ENCODE measurements around the gene C16orf92. TPM values are rescaled to one million over a fixed set of nuclear protein-coding genes. Genes with fewer than 3 reads are reported as not detected.

The C16orf92 gene
- total RNA-seq, 1 donor from 2014 or later = not detected

GRCh38 chr16:29988346-29989075 lies 34.5 kb upstream of the C16orf92 start:
- no peak for DNase-seq (ENCODE audit: low spot score)

DNA sequence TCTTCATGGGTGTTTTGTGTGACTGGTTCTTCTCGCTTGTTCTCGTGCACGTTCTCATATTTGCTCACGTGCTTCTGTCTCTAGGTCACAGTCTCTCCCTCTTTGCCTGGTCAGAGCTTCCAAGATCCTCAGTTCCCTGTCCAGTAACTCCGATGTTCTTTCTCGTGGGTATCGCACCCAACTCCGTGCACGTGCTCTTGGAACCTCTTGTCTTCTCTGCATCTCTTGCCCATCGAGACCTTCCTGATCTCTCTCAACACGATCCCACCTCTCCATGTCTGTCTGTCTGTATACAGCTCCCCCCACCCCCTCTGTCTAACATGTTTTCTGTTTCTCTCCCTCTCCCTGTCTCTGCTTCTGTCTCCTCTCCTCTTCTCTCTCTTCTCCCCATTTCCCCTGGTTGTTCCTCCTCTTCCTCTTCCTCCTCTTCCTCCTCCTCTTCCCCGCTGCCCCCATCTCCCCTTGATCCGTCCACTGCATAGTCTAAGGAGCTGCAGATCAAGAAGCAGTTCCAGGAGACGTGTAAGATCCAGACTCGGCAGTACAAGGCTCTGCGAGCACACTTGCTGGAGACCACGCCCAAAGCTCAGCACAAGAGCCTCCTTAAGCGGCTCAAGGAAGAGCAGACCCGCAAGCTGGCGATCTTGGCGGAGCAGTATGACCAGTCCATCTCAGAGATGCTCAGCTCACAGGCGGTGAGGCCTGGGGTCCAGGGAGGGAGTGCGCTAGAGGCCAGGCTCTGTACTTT lies 33.7 kb upstream of the C16orf92 start:
- DNase-seq (ENCODE audit: low spot score) = no peak

DNA sequence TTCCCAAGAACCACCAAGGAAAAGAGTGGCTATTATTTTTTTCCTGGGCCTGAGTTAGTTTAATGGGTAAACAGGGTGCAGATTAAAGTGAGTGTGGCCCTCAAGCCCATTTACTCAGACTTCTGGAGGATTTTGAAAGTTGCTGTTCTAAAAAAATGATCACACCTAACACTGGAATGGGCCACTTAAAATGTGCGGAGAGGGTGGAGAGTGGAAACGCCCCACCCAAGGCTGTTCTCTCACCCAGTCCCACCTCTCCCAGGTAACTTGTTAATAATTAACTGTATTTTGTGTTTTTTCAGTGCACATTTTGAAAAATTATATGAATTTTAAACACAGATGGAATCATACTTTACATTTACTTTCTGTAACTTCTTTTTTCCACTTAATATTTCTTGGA lies 33.0 kb upstream of the C16orf92 start:
- DNase-seq (ENCODE audit: low spot score) = no peak

DNA sequence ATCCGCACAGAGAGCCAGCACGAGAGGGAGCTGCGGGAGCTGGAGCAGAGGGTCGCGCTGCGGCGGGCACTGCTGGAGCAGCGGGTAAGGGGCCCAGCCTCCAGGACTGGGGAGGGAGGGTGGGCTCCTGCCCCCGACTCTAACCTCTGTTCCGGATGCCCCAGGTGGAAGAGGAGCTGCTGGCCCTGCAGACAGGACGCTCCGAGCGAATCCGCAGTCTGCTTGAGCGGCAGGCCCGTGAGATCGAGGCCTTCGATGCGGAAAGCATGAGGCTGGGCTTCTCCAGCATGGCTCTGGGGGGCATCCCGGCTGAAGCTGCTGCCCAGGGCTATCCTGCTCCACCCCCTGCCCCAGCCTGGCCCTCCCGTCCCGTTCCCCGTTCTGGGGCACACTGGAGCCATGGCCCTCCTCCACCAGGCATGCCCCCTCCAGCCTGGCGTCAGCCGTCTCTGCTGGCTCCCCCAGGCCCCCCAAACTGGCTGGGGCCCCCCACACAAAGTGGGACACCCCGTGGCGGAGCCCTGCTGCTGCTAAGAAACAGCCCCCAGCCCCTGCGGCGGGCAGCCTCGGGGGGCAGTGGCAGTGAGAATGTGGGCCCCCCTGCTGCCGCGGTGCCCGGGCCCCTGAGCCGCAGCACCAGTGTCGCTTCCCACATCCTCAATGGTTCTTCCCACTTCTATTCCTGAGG lies 32.0 kb upstream of the C16orf92 start:
- no peak for DNase-seq (ENCODE audit: low spot score)

GRCh38 chr16:29991571-29991904 lies 31.5 kb upstream of the C16orf92 start:
- no peak for DNase-seq (ENCODE audit: low spot score)

DNA sequence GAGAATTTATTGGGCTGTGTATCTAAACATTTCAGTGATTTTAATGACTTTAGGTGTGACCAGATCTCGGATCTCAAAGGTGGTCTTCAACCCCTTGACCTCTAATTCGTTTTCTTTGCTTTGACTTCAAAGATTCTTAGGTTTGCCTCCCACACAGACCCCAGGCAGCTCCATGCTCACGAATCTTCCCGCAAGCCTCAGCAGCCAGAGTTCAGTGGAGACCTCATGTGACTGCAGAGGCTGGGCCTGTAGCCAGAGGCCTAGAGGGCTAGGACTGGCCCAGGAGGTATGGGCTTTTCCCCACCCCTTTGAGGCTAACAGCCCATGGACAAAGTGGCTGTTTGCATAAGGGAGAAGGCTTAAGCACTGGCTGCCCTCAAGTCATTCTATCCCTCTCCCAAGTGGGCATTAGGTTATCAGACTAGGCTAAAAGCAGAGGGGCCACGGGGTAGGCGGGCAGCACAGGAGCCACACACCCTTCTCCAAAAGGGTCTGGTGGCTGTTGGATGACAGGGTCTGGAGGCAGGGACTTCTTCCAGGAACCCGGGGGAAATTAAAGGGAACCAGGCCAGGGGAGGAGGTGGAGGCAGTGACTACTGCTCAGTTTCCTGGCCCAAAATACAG lies 30.5 kb upstream of the C16orf92 start:
- DNase-seq (ENCODE audit: low spot score) = no peak

GRCh38 chr16:29993191-29993902 lies 29.7 kb upstream of the C16orf92 start:
- DNase-seq (ENCODE audit: low spot score) = no peak

DNA sequence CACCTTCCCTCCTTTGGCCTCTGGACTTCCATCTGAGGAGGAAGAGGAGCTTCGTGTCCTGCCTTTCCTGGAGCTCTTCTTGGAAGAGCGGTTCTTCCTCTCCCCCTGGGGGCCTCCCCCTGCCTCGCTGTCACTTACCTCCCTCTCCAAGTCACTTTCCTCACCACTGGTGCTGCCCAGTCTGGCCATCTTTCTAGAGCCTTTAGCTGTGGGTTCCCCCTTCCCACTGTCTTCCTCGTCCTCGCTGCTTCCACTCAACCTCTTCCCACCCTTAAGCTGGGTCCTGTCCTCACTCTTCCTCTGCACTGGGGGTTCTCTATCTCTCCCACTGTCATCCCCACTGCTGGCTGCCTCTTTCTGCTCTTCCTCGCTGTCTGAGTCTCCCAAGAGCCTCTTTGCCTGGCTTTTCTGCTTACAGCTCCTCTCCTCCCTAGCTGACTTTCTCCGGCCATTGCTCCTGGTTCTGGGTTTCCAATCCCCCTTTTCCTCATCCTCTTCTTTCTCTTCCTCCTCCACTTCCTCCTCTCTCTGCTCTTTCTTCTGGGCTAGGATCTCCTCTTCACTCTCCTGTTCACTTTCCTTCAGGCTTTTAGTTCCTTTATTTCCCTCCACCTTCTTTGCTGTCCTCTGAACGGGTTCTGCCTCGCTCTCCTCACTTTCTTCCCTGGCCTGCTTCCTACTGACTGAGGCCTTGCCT lies 28.9 kb upstream of the C16orf92 start:
- no peak for DNase-seq (ENCODE audit: low spot score)

DNA sequence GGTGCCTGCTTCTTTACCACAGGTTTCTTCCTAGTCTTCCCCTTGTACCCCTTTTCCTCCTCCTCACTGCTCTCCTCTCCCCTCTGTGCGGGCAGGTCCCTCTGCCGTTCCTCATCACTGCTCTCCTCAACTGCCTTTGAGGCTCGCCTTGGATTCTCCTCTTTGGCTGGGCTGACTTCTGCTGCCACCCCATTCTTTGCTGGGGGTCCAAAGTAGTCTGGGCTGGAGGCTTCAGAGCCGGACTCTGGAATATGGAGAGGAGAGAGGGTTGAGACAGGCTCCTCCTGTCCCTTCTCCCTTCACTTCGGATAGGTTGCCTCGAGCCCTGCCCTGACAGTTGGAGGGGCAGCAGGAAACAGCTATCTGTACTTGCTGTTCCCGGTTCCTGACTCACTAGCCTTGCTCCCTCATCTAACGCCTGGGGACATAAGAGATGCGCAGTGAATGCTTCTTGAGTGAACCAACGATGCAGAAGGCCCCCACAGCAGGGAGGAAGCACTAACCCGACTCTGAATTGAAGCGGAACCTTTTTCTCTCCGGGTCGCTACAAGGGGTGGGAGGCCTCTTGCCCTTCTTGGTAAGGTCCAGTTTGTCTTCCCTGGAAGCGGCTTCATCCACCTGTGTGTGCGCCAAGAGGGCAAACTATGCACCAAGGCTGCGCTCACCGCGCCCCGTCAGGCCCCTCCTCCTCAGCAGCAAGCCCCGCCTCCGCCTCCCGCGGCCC lies 28.2 kb upstream of the C16orf92 start:
- no peak for DNase-seq (ENCODE audit: low spot score)

- DNase-seq (ENCODE audit: low spot score) = peak; percentile 96
Measured at GRCh38 chr16:29995324-29995910, 27.6 kb upstream of the C16orf92 start, which contains the start of gene HIRIP3. HIRIP3 (minus strand) TSS chr16:29995617; CDS start chr16:29995605, 12 bp downstream.

GRCh38 chr16:29995911-29996765 lies 26.9 kb upstream of the C16orf92 start, which contains the start of gene INO80E:
INO80E (plus strand) TSS chr16:29996241; CDS start chr16:29996311, 70 bp downstream.
- DNase-seq (ENCODE audit: low spot score) = peak; percentile 100

GRCh38 chr16:29996766-29997250 lies 26.2 kb upstream of the C16orf92 start:
- no peak for DNase-seq (ENCODE audit: low spot score)

DNA sequence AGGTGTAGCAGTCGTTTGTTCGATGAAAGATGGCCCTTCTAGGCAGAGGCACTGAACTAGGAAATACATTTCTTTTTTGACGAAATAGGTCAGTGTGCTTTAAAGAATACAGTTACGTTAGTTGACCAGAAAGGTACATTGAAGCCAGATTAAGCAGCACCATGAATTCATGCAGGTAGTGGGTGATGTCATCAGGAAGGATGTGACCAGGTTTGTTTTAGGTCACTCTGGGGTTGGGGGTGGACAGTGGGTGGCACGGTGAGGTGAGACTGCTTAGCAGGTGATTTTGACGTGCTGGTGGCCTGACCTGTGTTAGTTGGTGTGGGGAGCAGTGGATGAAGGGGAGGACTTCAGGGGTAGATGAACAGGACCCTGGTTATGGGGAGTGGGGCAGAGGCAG lies 23.4 kb upstream of the C16orf92 start:
- no peak for DNase-seq (ENCODE audit: low spot score)

GRCh38 chr16:30000735-30001631 lies 22.0 kb upstream of the C16orf92 start:
- DNase-seq (ENCODE audit: low spot score) = no peak

DNA sequence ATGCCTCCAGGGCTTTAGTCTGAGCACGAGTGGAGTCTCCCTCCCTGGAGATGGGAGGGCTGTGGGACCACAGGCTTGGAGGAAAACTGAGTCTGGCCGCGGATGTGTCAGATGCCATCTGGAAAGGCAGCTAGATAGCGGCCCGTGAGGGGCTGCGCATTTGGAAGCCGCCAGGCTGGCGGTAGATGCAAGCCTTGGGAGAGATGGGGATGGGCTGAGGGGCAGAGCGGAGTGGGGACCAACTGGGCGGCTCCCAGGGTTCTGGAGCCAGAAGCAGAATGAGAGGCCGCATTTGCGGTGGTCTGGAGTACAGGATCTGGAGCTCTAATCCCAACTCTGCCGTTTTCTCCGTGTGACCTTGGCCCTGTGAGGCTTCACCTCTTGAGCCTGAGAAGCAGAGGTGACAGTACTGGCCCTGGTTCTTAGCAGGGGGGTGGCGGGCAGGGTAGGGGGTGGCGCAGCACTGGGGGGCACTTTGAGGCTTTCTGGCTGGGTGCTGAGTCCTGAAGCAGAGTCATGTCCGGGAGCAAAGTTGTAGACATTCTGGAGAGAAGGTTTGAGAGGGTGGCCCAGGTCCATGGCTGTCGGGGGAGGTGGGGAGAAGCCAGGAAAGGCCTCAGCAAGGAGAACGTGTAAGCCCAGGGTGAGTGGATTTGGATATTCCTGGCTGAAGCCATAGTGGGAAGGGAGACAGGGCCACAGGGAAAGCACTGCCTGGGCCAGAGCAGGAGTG lies 20.2 kb upstream of the C16orf92 start:
- no peak for DNase-seq (ENCODE audit: low spot score)

DNA sequence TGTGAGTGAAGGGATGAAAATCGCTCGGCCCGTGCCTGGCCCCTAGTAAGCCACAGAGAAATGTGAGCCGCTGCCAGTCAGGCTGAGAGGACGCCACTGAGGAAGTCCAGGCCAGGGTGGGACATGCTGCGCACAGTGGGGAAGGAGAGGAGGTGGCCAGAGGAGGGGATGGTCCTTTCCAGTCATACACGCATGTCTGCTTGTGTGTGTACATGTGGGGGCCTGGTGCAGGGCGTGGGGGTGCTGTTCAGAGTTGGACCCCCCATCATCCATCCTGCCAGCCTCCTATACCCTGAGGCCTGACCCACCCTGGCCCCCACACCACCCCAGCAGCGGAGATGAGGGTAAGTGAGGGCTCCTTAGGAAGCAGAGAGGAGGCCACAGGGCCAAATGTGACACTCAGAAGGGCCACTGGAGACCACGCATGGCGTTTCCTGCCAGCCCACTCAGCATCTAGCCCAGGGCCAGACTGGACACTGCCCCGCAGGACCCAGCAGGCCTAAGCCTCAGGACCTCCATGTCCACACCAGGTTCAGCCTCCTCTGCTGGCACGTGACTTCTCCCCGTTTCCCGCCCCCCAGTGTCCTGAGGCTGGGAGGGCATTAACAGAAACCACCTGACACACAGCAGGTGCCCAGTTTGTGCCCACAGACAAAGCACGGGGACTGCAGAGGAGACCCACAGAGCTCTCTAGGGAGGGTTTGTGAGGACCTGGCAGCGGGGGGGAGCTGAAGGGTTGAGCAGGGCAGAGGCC lies 19.2 kb upstream of the C16orf92 start:
- DNase-seq (ENCODE audit: low spot score) = no peak

Data from mesenteric fat pad (tissue), 1 donor.